ENCODE measurements around the gene TRAF1. TPM values are rescaled to one million over a fixed set of nuclear protein-coding genes. Genes with fewer than 3 reads are reported as not detected.
"Not testable (repeated sequence)": the region's sequence is repeated elsewhere in the genome, so short reads cannot be mapped to it uniquely, and the experiment has no call there.

The TRAF1 gene
- total RNA-seq, 1 experiment from 2014 or later: 1.8 TPM

DNA sequence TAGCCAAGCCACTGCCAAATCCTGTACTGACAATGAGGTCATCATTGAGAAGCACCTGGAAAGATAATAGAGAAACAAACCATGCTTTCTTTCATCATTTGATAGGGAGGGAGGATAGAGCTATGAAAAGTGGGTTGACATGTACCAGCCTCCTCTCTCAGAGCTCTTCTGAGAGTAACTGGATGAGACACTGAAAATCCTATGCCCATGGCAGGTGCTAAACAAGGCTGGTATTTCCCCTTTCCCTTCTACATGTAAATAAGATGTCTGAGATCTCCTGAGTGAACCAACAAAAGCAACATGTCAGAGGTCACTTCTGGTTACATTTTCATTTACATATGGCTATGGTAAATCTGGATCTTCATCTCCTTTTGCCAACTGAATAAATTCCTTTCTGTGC, 45.3 kb upstream of the TRAF1 start (continued):
- TF ChIP-seq E2F5 (CRISPR knock-in tag; IDR thresholded peaks at IDR 0.05) (no peak), ATF1 (CRISPR knock-in tag; IDR thresholded peaks at IDR 0.05) (no peak), CTCF (IDR thresholded peaks at IDR 0.05) (no peak)

GRCh38 chr9:120971471-120971870, 44.9 kb upstream of the TRAF1 start:
- not testable (repeated sequence) for H3K4me3 Mint-ChIP-seq; H3K9me3 Mint-ChIP-seq; DNase-seq (ENCODE audit: low spot score); H3K36me3 Mint-ChIP-seq; ATAC-seq; H3K27me3 Mint-ChIP-seq (ENCODE audit: low read depth); H3K4me1 Mint-ChIP-seq; H3K27ac Mint-ChIP-seq
- ChIA-PET POLR2A (interaction anchor here (0.6 kb wide), 1 partner anchor 133 kb away, joined by 3 read pairs; no protein-coding TSS in a partner anchor), CTCF (interaction anchor here (1.0 to 1.6 kb wide), 3 partner anchors 10 to 215 kb away, joined by 3 to 9 read pairs (median 8); no protein-coding TSS in a partner anchor)

DNA sequence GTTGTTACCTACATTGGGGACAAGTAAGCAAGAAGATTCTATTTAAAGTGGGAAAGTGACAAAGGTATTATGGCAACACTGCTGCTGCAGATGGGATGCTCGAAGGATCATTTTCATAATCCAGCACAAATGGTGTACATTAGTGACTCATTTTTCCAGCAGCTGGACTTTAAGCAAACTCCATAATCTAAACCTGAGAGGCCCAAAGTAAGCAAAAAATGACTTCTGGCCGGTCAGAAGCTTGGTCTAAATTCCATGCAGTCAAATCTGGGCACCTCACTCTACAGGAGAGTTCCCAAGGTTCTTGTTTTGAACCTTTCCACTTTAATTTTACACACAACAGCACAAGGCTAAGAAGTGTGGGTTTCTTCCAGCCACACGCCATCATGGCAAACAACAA, 43.6 kb upstream of the TRAF1 start:
- Mint-ChIP-seq H3K36me3 (no peaks in the 10 kb centered on the region), H3K4me3 (no peak overlapping the region), H3K4me1 (peaks cover 20% of the 10 kb centered on the region), H3K27me3 (ENCODE audit: low read depth) (no peaks in the 10 kb centered on the region), H3K27ac (no peak overlapping the region), H3K9me3 (no peaks in the 10 kb centered on the region)
- DNase-seq (ENCODE audit: low spot score) (no peak), ATAC-seq (no peak)
- no peak for TF ChIP-seq ETV6 (CRISPR knock-in tag; IDR thresholded peaks at IDR 0.05)
- no peak for TF ChIP-seq FOXP1 (CRISPR knock-in tag; IDR thresholded peaks at IDR 0.05; ENCODE audit: borderline replicate concordance)
- no peak for TF ChIP-seq KAT7 (CRISPR knock-in tag; IDR thresholded peaks at IDR 0.05; ENCODE audit: borderline replicate concordance)
- no peak for TF ChIP-seq ZNF423 (CRISPR knock-in tag; IDR thresholded peaks at IDR 0.05)
- no peak for TF ChIP-seq EMX1 (CRISPR knock-in tag; IDR thresholded peaks at IDR 0.05)
- TF ChIP-seq NFE2L1 (CRISPR knock-in tag; IDR thresholded peaks at IDR 0.05): no peak
- TF ChIP-seq CBFB (CRISPR knock-in tag; IDR thresholded peaks at IDR 0.05; ENCODE audit: low read depth): no peak
- TF ChIP-seq RELA (CRISPR knock-in tag; IDR thresholded peaks at IDR 0.05; ENCODE audit: borderline replicate concordance): no peak
- ChIA-PET CTCF (interaction anchor here (0.7 kb wide), 1 partner anchor 11 kb away, joined by 3 read pairs; no protein-coding TSS in a partner anchor), POLR2A (no interaction called here)

DNA sequence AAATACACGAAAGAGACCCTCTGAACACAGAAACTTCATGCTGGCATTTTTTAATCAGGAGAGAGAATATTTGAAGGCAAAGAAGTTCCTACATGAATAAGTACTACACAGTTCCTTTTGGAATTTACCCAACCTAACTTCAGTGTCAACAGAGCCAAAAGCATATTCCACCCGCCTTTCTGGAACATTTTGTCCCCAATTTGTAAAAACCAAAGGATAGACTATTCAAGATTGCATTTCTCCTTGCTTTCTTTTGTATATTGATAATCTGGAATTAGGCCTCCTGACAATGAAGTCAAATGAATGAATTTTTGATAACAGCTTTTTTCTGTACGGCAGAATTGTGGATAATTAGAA, 39.4 kb upstream of the TRAF1 start:
- TF ChIP-seq, protein P1, sequence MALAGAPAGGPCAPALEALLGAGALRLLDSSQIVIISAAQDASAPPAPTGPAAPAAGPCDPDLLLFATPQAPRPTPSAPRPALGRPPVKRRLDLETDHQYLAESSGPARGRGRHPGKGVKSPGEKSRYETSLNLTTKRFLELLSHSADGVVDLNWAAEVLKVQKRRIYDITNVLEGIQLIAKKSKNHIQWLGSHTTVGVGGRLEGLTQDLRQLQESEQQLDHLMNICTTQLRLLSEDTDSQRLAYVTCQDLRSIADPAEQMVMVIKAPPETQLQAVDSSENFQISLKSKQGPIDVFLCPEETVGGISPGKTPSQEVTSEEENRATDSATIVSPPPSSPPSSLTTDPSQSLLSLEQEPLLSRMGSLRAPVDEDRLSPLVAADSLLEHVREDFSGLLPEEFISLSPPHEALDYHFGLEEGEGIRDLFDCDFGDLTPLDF (CRISPR knock-in tag; IDR thresholded peaks at IDR 0.05): no peak
- TF ChIP-seq, protein P2, sequence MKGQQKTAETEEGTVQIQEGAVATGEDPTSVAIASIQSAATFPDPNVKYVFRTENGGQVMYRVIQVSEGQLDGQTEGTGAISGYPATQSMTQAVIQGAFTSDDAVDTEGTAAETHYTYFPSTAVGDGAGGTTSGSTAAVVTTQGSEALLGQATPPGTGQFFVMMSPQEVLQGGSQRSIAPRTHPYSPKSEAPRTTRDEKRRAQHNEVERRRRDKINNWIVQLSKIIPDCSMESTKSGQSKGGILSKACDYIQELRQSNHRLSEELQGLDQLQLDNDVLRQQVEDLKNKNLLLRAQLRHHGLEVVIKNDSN (CRISPR knock-in tag; IDR thresholded peaks at IDR 0.05): no peak
- TF ChIP-seq FOXJ3 (CRISPR knock-in tag; IDR thresholded peaks at IDR 0.05; ENCODE audit: borderline replicate concordance): no peak
- no peak for TF ChIP-seq RORB (CRISPR knock-in tag; IDR thresholded peaks at IDR 0.05)
- TF ChIP-seq CREB1 (CRISPR knock-in tag; IDR thresholded peaks at IDR 0.05): no peak
- TF ChIP-seq TEAD4 (CRISPR knock-in tag; IDR thresholded peaks at IDR 0.05): no peak
- TF ChIP-seq FOXK1 (CRISPR knock-in tag; IDR thresholded peaks at IDR 0.05): no peak
- TF ChIP-seq TCF7 (CRISPR knock-in tag; IDR thresholded peaks at IDR 0.05; ENCODE audit: low read depth): no peak
- no peak for TF ChIP-seq GABPB1 (CRISPR knock-in tag; IDR thresholded peaks at IDR 0.05)
- no peaks in the 10 kb centered on the region for H3K27me3 Mint-ChIP-seq (ENCODE audit: low read depth)
- ATAC-seq (no peak), DNase-seq (ENCODE audit: low spot score) (no peak)
- ChIA-PET POLR2A (no interaction called here), CTCF (interaction anchor here (1.5 kb wide), 1 partner anchor 15 kb away, joined by 9 read pairs; no protein-coding TSS in a partner anchor)
- H3K36me3 Mint-ChIP-seq: no peaks in the 10 kb centered on the region
- no peaks in the 10 kb centered on the region for H3K9me3 Mint-ChIP-seq
- H3K27ac Mint-ChIP-seq: no peak overlapping the region; the same call in 1 of the 2 replicates
- H3K4me1 Mint-ChIP-seq: peaks cover 29% of the 10 kb centered on the region
- H3K4me3 Mint-ChIP-seq: no peak overlapping the region

All from WTC11 (cell line).